GM12878 (cell line): ENCODE measurements around the gene RASAL3. TPM values are rescaled to one million over a fixed set of nuclear protein-coding genes. Genes with fewer than 3 reads are reported as not detected.

ENCODE experiments used
- ATF2 ChIP-seq: IDR thresholded peaks from 2 replicates; pipeline ENCODE4 v1.6.1; 2012; ENCODE audit warnings: low read length, inconsistent platforms
- BCL11A ChIP-seq: IDR thresholded peaks from 2 replicates; pipeline ENCODE4 v1.6.1; 2011; ENCODE audit warnings: low read depth, low read length
- CBX3 ChIP-seq: fragments of 200-600 bp; sonication (generic); IDR thresholded peaks from 2 replicates; pipeline ENCODE4 v1.6.1; 2016; ENCODE audit warnings: low read depth, borderline replicate concordance
- CEBPB ChIP-seq, 2 experiments: fragments of 150-350 bp in 1 of 2; IDR thresholded peaks; 2 replicates each; pipeline ENCODE4 v1.6.1; 2012 to 2014; ENCODE audit warnings: low read depth in 2 of 2, low read length in 2 of 2, borderline replicate concordance in 1 of 2, inconsistent platforms in 1 of 2
- CHD2 ChIP-seq: IDR thresholded peaks from 2 replicates; pipeline ENCODE4 v1.6.1; 2011; ENCODE audit warnings: low read depth, low read length, improper control_type of control experiment, borderline replicate concordance
- CREB1 ChIP-seq: IDR thresholded peaks from 2 replicates; pipeline ENCODE4 v1.6.1; 2012; ENCODE audit warnings: low read depth, mild to moderate bottlenecking, inconsistent platforms
- FOS ChIP-seq: IDR thresholded peaks from 3 replicates; pipeline ENCODE4 v1.6.1; 2011; ENCODE audit warnings: borderline replicate concordance; ENCODE audit not compliant: insufficient read length; ENCODE audit errors: extremely low read depth
- GATAD2B ChIP-seq: fragments of 450-650 bp; conservative IDR thresholded peaks from 2 replicates; pipeline ENCODE4 v1.6.1; 2017; ENCODE audit warnings: low read depth, mild to moderate bottlenecking, moderate library complexity
- HDGF ChIP-seq: fragments of 450-650 bp; IDR thresholded peaks from 2 replicates; pipeline ENCODE4 v1.6.1; 2016; ENCODE audit warnings: antibody characterized with exemption
- MEF2B ChIP-seq: fragments of 450-650 bp; IDR thresholded peaks from 2 replicates; pipeline ENCODE4 v1.6.1; 2018; ENCODE audit warnings: mild to moderate bottlenecking, moderate library complexity; ENCODE audit not compliant: partially characterized antibody, poor library complexity, severe bottlenecking
- NR2F1 ChIP-seq: fragments of 450-650 bp; conservative IDR thresholded peaks from 2 replicates; pipeline ENCODE4 v1.6.1; 2017; ENCODE audit warnings: mild to moderate bottlenecking
- RAD51 ChIP-seq: fragments of 450-650 bp; IDR thresholded peaks from 2 replicates; pipeline ENCODE4 v1.6.1; 2016; ENCODE audit warnings: moderate library complexity, mild to moderate bottlenecking, inconsistent platforms
- RCOR1 ChIP-seq: conservative IDR thresholded peaks from 2 replicates; pipeline ENCODE4 v1.6.1; 2012; ENCODE audit warnings: low read depth, low read length, improper control_type of control experiment
- RFX5 ChIP-seq: IDR thresholded peaks from 2 replicates; pipeline ENCODE4 v1.6.1; 2011; ENCODE audit warnings: low read depth, low read length, improper control_type of control experiment
- SKIL ChIP-seq: fragments of 450-650 bp; IDR thresholded peaks from 2 replicates; pipeline ENCODE4 v1.6.1; 2017; ENCODE audit warnings: mild to moderate bottlenecking, low read depth, inconsistent platforms; ENCODE audit not compliant: poor library complexity, severe bottlenecking
- SMC3 ChIP-seq: IDR thresholded peaks from 2 replicates; pipeline ENCODE4 v1.6.1; 2011; ENCODE audit warnings: low read length, improper control_type of control experiment, borderline replicate concordance
- SRF ChIP-seq, 2 experiments: IDR thresholded peaks; 2 replicates each; pipeline ENCODE4 v1.6.1; 2011; ENCODE audit warnings: low read depth in 2 of 2, low read length in 2 of 2, mild to moderate bottlenecking in 1 of 2, moderate library complexity in 1 of 2
- polyA plus RNA-seq, 11 experiments: library from polyadenylated mRNA; depleted of rRNA in 4 of 11; unstranded in 6 of 11; stranded (reverse) in 5 of 11; fragments of >200 nt; fragmentation: Nextera tagmentation in 4 of 11; fragmentation: Illumina TruSeq in 1 of 11; extraction: Ambion mirVana in 4 of 11; extraction: Trizol in 1 of 11; gene quantifications; 1 replicate in 1 of 11; 2 replicates in 10 of 11; pipeline versions ENCODE4 v1.2.1 to v1.2.3, GENCODE V29; 2011 to 2016; ENCODE audit warnings: inconsistent platforms in 2 of 11, missing spikeins in 2 of 11, low read depth in 1 of 11
- total RNA-seq, 4 experiments: library from RNA; depleted of rRNA in 3 of 4; stranded (reverse); fragments of >200 nt in 3 of 4; fragmentation: Illumina TruSeq in 1 of 4; extraction: Trizol in 1 of 4; gene quantifications; 2 replicates each; pipeline versions ENCODE4 v1.2.1 to v1.2.3, GENCODE V29; 2013 to 2021
- TF ChIP-seq, protein P1 (sequence below): fragments of 450-650 bp; IDR thresholded peaks from 2 replicates; pipeline ENCODE4 v1.6.1; 2018; ENCODE audit warnings: mild to moderate bottlenecking, low read depth, moderate library complexity; ENCODE audit not compliant: partially characterized antibody
- TF ChIP-seq, protein P2 (sequence below): fragments of 450-650 bp; IDR thresholded peaks from 2 replicates; pipeline ENCODE4 v1.6.1; 2017; ENCODE audit warnings: low read depth, mild to moderate bottlenecking, moderate library complexity
- TF ChIP-seq, protein P3 (sequence below): IDR thresholded peaks from 2 replicates; pipeline ENCODE4 v1.6.1; 2012; ENCODE audit warnings: low read depth, low read length, improper control_type of control experiment

Gene RASAL3
- total and polyA plus RNA-seq, 10 of the 15 experiments (the other 5 are each of a cell fraction or from before 2014, with no cell fraction given): 1.7 to 81.3 (median 23.2) TPM

DNA sequence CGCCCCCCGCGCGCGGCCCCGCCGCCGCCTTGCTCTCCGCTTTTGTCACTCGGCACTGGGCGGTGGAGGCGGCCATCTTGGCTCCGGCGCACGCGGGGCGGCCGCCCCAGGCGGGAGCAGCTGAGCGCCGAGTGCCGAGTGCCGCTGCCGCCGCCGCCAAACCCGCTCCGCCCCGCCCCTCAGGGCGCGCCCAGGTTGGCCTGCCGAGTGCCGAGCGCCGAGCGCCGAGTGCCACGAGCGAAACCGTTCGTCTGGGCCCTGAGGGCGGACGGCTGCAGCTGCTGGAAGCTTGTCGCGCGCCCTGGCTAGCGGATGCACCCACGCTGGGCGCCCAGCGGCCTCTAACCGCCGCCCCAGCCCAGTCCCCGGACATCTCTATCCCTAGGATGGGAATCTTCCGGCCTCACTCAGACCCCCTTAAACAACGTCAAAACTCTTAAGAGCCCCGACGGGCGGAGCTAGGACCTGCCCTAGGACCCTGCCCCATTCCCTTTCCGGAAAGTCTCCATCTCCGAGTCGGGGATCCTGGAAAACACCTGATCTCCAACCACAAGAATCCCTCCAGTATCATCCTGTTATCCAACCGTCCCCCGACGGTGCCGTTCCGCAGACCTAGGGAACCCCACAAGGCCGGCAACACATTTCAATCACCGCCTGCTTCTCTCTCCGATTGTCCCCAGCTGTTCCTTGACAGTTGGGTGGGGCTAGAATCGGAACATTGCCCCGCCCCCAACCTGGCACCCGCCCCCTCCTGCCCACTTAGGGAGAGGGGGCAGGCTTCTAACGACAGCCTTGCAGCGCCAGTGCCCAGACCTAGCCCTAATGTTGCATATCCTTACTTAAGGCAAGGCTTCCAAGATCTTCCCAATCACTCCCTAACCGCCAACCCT, 31.5 kb downstream of the RASAL3 start (continued):
- TF ChIP-seq GATAD2B (peak; percentile 83), BCL11A (no peak), SMC3 (peak; percentile 10; the same call in 1 of the 2 replicates), CHD2 (peak; percentile 61; the same call in 1 of the 2 replicates), SRF (IDR thresholded peaks at IDR 0.05; ENCODE audit: low read depth in 2 of 2, low read length in 2 of 2) (peak; percentile 98 to 99), CBX3 (no peak), RAD51 (no peak), SKIL (no peak), MEF2B (no peak), CEBPB (IDR thresholded peaks at IDR 0.05; ENCODE audit: borderline replicate concordance in 1 of 2, low read depth in 2 of 2, low read length in 2 of 2) (no peak), ATF2 (no peak), RFX5 (no peak), HDGF (no peak), FOS (no peak), RCOR1 (0 out of 2 replicates have a peak, but pooled peaks have one; percentile 21), NR2F1 (peak; percentile 55), CREB1 (peak; percentile 55; the same call in 1 of the 2 replicates)
- TF ChIP-seq, protein P1, sequence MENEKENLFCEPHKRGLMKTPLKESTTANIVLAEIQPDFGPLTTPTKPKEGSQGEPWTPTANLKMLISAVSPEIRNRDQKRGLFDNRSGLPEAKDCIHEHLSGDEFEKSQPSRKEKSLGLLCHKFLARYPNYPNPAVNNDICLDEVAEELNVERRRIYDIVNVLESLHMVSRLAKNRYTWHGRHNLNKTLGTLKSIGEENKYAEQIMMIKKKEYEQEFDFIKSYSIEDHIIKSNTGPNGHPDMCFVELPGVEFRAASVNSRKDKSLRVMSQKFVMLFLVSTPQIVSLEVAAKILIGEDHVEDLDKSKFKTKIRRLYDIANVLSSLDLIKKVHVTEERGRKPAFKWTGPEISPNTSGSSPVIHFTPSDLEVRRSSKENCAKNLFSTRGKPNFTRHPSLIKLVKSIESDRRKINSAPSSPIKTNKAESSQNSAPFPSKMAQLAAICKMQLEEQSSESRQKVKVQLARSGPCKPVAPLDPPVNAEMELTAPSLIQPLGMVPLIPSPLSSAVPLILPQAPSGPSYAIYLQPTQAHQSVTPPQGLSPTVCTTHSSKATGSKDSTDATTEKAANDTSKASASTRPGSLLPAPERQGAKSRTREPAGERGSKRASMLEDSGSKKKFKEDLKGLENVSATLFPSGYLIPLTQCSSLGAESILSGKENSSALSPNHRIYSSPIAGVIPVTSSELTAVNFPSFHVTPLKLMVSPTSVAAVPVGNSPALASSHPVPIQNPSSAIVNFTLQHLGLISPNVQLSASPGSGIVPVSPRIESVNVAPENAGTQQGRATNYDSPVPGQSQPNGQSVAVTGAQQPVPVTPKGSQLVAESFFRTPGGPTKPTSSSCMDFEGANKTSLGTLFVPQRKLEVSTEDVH: no peak
- TF ChIP-seq, protein P2, sequence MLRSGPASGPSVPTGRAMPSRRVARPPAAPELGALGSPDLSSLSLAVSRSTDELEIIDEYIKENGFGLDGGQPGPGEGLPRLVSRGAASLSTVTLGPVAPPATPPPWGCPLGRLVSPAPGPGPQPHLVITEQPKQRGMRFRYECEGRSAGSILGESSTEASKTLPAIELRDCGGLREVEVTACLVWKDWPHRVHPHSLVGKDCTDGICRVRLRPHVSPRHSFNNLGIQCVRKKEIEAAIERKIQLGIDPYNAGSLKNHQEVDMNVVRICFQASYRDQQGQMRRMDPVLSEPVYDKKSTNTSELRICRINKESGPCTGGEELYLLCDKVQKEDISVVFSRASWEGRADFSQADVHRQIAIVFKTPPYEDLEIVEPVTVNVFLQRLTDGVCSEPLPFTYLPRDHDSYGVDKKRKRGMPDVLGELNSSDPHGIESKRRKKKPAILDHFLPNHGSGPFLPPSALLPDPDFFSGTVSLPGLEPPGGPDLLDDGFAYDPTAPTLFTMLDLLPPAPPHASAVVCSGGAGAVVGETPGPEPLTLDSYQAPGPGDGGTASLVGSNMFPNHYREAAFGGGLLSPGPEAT: peak; percentile 62
- TF ChIP-seq, protein P3, sequence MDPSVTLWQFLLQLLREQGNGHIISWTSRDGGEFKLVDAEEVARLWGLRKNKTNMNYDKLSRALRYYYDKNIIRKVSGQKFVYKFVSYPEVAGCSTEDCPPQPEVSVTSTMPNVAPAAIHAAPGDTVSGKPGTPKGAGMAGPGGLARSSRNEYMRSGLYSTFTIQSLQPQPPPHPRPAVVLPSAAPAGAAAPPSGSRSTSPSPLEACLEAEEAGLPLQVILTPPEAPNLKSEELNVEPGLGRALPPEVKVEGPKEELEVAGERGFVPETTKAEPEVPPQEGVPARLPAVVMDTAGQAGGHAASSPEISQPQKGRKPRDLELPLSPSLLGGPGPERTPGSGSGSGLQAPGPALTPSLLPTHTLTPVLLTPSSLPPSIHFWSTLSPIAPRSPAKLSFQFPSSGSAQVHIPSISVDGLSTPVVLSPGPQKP: peak; percentile 55; the same call in 1 of the 2 replicates
